ENCODE measurements around the gene UFL1. TPM values are rescaled to one million over a fixed set of nuclear protein-coding genes. Genes with fewer than 3 reads are reported as not detected.
A peak's percentile ranks its signal among the peaks of the same experiment; 100 is the strongest.

UFL1 gene
- total and polyA plus RNA-seq, 2 experiments from 2014 or later, result 9.0 to 9.9 TPM

DNA sequence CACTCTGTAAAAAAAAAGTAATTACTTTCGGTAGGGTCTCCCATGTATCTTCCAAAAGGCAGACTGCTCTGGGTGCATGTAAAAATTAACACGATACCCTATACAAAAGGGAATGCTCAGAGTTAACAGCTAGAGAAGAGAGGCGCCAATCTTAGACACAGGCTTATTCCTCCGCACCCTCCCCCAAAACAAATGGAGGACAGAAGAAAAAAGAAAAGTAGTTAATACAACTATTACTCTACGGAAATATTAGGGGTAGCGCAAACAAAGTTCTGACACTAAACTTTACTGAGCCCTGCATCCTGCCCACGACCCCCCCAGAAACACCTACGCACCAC lies 331 bp upstream of the UFL1 start:
- TF ChIP-seq POLR2AphosphoS5 (IDR thresholded peaks at IDR 0.05; ENCODE audit: low read depth) (no peak), ZNF114 (CRISPR knock-in tag; IDR thresholded peaks at IDR 0.05) (no peak)
- Mint-ChIP-seq H3K27ac (peak overlapping the region; percentile 99), H3K4me1 (peaks cover 28% of the 10 kb centered on the region), H3K36me3 (ENCODE audit: low read depth) (peaks cover 3% of the 10 kb centered on the region; the same call in 2 of the 3 replicates), H3K4me3 (peak overlapping the region; percentile 99), H3K9me3 (no peaks in the 10 kb centered on the region), H3K27me3 (ENCODE audit: insufficient read depth, low read depth, poor library complexity) (peaks cover 8% of the 10 kb centered on the region)
- Histone ChIP-seq H3K4me1 (ENCODE audit: insufficient read depth) (peaks cover 17% of the 10 kb centered on the region; the same call in 1 of the 2 replicates), H3K4me2 (peak overlapping the region; percentile 88), H3K27ac (ENCODE audit: low read depth) (peak overlapping the region; percentile 70), H2AFZ (no peak overlapping the region), H3K36me3 (ENCODE audit: insufficient read depth) (peaks cover 4% of the 10 kb centered on the region; the same call in 1 of the 2 replicates), H4K20me1 (replicated peaks; ENCODE audit: insufficient read depth) (no peaks in the 10 kb centered on the region), H3K79me2 (replicated peaks; ENCODE audit: insufficient read depth) (0 out of 2 replicates have a peak, but pooled peaks cover 4% of the 10 kb centered on the region), H3K27me3 (ENCODE audit: insufficient read depth) (no peaks in the 10 kb centered on the region), H3F3A (replicated peaks; ENCODE audit: low read depth) (no peaks in the 10 kb centered on the region), H3K4me3 (peak overlapping the region; percentile 74), H3K9me2 (ENCODE audit: insufficient read depth) (no peaks in the 10 kb centered on the region)
- DNase-seq (ENCODE audit: low spot score) (no peak), ATAC-seq (peak; percentile 14)

DNA sequence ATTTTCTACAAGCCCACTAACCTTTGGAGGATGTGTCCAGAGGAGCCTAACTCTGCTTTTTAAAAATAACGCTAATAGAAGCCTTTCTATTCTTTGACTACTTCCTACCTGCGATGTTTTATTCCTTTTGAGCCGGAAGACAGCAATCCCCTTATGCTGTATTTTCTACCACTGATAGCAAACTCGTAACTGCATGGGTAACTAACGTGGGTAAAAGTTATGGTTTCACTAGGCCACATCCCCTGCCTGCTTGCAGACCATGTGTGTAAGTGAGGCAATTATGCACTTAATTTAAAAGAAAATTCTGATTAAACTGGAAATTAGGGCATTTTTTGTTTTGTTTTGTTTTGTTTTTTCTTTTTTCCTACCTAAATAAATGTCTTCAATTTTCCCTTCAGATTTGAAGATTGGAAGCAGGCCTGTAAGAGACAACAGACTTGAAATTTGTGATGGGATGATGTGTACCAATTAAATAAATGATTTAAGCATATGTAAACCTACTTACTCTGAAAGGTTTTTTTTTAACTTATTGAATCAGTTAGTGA lies 931 bp downstream of the UFL1 start:
- 0 out of 2 replicates have a peak, but pooled peaks cover 4% of the 10 kb centered on the region for H3K79me2 ChIP-seq (replicated peaks; ENCODE audit: insufficient read depth)
- peaks cover 4% of the 10 kb centered on the region; the same call in 1 of the 2 replicates for H3K36me3 ChIP-seq (ENCODE audit: insufficient read depth)
- H3K4me3 Mint-ChIP-seq, result peak overlapping the region; percentile 99
- peaks cover 28% of the 10 kb centered on the region for H3K4me1 Mint-ChIP-seq
- H3K27ac ChIP-seq (ENCODE audit: low read depth), result peak overlapping the region; percentile 90
- no peaks in the 10 kb centered on the region for H3F3A ChIP-seq (replicated peaks; ENCODE audit: low read depth)
- H3K27me3 Mint-ChIP-seq (ENCODE audit: insufficient read depth, low read depth, poor library complexity), result peaks cover 8% of the 10 kb centered on the region
- H3K36me3 Mint-ChIP-seq (ENCODE audit: low read depth), result peaks cover 10% of the 10 kb centered on the region; the same call in 2 of the 3 replicates
- DNase-seq (ENCODE audit: low spot score) (no peak), ATAC-seq (no peak)
- no peaks in the 10 kb centered on the region for H3K9me3 Mint-ChIP-seq
- no peaks in the 10 kb centered on the region for H3K27me3 ChIP-seq (ENCODE audit: insufficient read depth)
- no peak for TF ChIP-seq CTCF (conservative IDR thresholded peaks at IDR 0.05; ENCODE audit: low read depth in 2 of 2)
- no peak for TF ChIP-seq STAT1 (IDR thresholded peaks at IDR 0.05; ENCODE audit: unreplicated experiment)
- TF ChIP-seq EZH2phosphoT487 (IDR thresholded peaks at IDR 0.05; ENCODE audit: unreplicated experiment), result no peak
- no peak for TF ChIP-seq NANOG (IDR thresholded peaks at IDR 0.05; ENCODE audit: borderline replicate concordance)
- TF ChIP-seq EZH2 (IDR thresholded peaks at IDR 0.05; ENCODE audit: low read depth, unreplicated experiment), result no peak
- TF ChIP-seq ZNF462 (CRISPR knock-in tag; IDR thresholded peaks at IDR 0.05), result no peak
- TF ChIP-seq CREB1 (CRISPR knock-in tag; IDR thresholded peaks at IDR 0.05; ENCODE audit: low read depth), result no peak
- TF ChIP-seq, protein P1, sequence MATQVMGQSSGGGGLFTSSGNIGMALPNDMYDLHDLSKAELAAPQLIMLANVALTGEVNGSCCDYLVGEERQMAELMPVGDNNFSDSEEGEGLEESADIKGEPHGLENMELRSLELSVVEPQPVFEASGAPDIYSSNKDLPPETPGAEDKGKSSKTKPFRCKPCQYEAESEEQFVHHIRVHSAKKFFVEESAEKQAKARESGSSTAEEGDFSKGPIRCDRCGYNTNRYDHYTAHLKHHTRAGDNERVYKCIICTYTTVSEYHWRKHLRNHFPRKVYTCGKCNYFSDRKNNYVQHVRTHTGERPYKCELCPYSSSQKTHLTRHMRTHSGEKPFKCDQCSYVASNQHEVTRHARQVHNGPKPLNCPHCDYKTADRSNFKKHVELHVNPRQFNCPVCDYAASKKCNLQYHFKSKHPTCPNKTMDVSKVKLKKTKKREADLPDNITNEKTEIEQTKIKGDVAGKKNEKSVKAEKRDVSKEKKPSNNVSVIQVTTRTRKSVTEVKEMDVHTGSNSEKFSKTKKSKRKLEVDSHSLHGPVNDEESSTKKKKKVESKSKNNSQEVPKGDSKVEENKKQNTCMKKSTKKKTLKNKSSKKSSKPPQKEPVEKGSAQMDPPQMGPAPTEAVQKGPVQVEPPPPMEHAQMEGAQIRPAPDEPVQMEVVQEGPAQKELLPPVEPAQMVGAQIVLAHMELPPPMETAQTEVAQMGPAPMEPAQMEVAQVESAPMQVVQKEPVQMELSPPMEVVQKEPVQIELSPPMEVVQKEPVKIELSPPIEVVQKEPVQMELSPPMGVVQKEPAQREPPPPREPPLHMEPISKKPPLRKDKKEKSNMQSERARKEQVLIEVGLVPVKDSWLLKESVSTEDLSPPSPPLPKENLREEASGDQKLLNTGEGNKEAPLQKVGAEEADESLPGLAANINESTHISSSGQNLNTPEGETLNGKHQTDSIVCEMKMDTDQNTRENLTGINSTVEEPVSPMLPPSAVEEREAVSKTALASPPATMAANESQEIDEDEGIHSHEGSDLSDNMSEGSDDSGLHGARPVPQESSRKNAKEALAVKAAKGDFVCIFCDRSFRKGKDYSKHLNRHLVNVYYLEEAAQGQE (IDR thresholded peaks at IDR 0.05; ENCODE audit: unreplicated experiment), result no peak
- TF ChIP-seq POLR2AphosphoS5 (IDR thresholded peaks at IDR 0.05; ENCODE audit: low read depth), result no peak
- TF ChIP-seq ZNF114 (CRISPR knock-in tag; IDR thresholded peaks at IDR 0.05), result no peak
- peaks cover 17% of the 10 kb centered on the region; the same call in 1 of the 2 replicates for H3K4me1 ChIP-seq (ENCODE audit: insufficient read depth)
- peak overlapping the region; percentile 88 for H3K4me2 ChIP-seq
- peak overlapping the region; percentile 53 for H2AFZ ChIP-seq
- no peaks in the 10 kb centered on the region for H3K9me2 ChIP-seq (ENCODE audit: insufficient read depth)
- no peaks in the 10 kb centered on the region for H4K20me1 ChIP-seq (replicated peaks; ENCODE audit: insufficient read depth)
- H3K4me3 ChIP-seq, result peak overlapping the region; percentile 74
- peak overlapping the region; percentile 99 for H3K27ac Mint-ChIP-seq

All from GM23338 (cell line).